Stimulated activated CD8-positive, alpha-beta memory T cell treated with anti-CD3 and anti-CD28 coated beads, Interleukin-12 subunit alpha, Interleukin-12 subunit beta, amount 100 ng/mL, for 4 hours (primary cell): ENCODE data around the gene CCDC27.
A peak's percentile ranks its signal among the peaks of the same experiment; 100 is the strongest.
"Not testable (repeated sequence)": the region's sequence is repeated elsewhere in the genome, so short reads cannot be mapped to it uniquely, and the experiment has no call there.

ENCODE experiments used
- DNase-seq: peaks from one replicate; pipeline ENCODE4 v3.0.0-alpha.2; 2020; ENCODE audit warnings: low read depth

The CCDC27 gene

DNA sequence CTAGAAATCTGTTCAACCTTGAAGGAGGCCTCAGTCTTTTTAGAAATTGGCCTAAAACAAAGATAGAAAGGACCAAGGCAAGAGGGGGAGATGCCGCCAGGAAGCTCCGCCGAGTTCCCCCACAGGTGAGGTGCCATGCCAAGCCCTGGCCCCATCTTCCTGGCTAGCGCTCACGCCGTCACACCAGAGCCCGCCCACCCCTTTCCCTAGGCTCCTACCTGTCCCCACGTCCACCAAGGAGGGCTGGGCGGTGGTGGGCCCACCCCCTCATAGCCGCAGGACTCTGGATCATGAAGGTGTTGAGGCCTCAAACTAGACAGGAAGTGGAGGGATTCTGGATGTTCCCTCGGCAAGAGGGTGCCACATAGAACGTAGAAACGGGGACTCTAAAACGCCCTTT lies 15.5 kb upstream of the CCDC27 start:
- DNase-seq = no peak

DNA sequence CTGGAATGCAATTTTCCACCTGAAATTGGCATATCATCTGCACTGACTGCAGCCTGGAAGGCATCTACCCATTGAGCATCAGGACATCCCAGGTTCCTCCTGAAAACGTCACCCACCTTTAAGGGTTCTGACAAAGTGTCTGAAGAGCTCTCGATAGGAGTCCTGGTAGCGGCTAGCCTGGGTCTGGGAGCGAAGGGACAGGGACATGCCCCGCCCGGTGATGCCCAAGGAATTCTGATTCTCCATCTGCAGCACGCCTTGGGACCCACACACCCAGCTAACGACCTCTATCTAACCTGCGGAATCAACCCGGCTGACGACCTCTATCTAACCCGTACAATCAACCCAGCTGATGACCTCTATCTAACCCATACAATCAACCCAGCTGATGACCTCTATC lies 13.3 kb upstream of the CCDC27 start:
- DNase-seq = no peak

DNA sequence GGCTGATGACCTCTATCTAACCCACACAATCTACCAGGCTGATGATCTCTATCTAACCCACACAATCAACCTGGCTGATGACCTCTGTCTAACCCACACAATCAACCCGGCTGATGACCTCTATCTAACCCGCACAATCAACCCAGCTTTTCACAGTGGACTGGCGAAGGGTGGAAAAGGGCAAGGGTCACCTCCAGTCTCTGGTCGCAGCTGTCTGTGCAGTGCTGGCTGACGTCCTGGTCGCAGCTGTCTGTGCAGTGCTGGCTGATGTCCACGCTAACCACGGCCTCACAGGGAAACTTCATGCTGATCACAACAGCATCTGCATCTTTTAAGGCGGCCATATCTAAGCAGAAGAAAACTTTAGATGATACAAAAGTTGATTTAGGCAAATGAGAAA lies 12.2 kb upstream of the CCDC27 start:
- no peak for DNase-seq

DNA sequence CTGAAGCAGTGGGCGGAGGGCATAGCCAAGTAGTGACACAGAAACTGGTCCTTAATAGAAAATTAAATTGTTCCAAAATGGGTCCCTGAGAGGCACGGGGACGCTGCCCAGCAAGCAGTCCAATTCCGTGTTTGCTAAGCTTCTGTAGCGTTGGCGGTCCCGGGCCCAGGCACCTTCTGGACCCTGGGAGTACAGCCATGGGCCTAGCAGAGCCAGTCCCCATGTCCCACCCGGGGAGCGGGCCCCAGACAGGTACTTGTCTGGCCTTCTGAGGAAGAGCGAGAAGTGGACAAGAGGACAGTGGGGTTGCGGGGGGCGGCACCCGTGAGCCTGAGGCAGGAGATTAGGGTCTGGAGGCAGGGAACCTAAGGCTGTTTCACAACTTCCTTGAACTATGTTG lies 11.5 kb upstream of the CCDC27 start:
- DNase-seq = no peak

DNA sequence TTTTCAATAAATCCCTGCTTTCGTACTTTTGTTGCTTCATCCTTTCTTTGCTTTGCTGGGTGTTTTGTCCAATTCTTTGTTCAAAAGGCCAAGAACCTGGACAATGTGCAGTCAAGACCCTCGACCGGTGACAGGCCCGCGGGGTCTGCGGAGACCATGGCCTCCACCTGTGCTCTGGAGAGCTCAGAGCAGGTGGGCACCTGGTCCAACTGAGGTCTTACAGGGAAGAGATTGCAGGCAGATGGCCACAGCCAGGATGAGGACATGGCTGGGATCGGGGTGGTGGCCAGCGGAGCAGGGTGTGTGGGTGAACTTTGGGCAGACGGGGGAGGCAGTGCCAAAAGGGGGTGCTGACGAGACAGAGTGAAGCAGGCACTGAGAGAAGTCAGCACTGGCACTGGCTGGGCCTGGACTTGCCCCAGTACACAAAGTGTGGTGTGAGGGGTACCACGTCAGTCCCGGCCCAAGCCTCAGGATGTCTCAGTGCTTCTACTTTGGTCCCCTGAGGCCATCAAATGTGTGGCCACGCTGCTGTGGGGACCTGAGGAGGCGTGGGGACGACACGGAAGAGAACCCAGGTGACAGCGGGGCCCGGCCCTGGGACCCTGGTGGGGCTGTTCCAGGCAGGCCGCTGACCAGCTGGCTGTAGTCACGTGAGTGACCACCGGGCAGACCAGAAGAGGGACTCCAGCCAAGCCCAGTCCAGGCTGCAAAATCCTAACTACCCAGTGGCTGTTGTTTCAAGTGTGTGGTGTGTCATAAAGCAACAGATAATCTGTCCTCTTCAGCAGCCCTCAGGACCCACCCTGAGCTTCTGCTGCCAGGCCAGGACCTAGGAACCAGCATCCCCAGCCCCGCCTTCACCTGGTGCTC lies 10.4 kb upstream of the CCDC27 start:
- DNase-seq = no peak

DNA sequence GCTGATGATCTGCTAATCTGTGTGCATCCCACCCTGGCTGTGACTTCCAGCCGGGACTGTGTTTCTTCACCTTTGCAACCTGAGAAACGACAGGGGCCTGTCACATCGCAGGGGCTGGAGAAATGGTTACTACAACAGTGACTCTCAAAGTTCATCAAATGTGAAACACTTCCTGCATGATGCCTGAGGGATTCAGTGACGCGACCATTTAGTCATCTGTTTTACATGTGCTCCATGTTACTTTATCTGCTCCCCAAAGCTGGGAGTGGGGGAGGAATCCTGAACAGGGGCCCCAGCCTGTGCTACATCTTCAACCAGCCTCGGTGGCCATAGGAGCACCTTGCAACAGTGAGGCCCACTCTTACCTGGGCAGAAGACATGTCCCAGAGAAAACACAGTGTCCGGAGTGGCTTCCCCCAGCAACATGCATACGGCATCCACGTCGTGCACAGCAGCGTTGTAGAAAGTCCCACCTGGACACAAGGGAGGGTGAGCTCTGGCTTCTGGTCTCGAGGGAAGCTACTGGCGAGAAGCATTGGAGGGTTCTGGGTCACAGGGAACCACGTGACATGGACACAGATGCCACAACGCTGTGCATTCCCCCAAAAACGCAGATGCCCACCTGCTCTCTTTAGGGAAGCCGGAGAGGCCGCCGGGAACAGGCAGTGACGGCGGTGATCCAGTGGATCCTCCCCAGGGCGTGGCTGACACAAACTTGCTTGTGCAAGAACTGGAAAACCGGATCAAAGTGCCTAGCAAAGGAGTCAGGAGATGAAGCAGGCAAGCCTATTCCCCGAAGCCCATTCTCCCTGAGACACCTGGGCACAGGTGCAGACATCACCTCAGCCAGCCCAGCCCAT lies 9.6 kb upstream of the CCDC27 start:
- no peak for DNase-seq

DNA sequence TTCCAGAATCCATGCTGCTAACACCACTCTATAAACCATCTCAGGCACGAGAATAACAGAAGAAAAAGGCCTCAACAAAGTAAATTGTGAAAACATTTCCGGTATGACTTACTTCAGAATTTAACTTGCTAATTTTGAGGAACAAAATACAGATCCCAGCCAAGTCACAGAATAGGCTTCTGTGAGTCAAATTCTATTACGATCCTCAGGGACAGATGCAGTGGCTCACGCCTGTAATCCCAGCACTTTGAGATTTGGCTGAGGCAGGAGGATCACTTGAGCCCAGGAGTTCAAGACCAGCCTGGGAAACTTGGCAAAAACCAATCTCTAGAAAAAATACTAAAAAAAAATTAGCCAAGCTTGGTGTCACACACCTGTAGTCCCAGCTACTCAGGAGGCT lies 8.8 kb upstream of the CCDC27 start:
- DNase-seq = no peak

DNA sequence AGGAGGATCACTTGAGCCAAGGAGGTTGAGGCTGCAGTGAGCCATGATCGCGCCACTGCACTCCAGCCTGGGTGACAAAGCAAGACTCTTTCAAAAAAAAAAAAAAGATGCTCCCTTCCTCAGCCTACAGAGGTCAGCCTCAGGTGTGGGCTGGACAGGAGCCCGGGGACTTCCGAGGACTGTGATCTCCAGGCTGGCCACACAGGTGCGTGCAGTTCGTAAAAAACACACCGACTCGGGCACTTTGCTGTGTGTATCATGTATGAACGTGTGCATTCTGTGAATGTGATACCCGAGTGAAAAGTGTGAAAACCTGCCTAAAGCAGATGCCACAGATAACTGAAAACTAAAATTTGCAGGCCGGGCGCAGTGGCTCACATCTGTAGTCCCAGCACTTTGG lies 8.4 kb upstream of the CCDC27 start:
- no peak for DNase-seq

DNA sequence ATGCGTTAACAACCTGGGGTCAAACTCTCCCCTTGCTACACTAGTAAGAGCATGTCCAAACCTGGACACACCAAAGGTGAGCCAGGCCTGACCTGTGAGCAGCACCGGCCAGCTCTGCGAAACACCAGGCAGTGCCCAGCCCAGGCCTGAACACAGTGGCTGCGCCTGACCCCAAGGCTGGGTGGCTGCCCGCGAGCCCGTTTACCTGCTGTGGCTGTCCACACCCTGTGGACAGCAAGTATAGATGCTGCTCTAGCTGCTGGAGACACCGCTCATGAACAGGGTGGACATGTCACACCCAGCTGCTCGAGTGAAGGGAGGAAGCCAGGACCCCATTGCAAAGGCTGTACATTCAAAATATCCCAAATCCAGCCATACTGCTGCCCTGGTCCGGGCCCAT lies 7.6 kb upstream of the CCDC27 start:
- DNase-seq = no peak

DNA sequence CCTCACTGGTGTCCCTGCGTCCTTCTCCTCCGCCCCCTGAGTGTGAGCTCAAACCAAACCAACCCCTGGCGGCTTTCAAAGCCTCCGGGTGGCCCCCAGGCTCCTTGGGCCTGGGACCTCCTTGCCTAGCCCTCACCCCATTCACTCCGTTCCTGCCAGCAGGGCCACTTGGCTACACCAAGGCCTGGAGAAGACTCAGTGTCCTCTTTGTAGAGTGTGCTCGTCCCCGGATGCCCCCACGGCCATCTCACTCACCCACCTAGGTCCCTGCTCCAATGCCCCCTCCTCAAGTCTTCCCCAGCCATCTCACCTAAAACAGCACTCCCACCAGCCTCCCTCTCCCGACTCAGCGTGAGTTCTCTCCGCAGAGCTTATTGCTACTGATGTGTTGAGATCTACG lies 7.2 kb upstream of the CCDC27 start:
- DNase-seq = no peak

DNA sequence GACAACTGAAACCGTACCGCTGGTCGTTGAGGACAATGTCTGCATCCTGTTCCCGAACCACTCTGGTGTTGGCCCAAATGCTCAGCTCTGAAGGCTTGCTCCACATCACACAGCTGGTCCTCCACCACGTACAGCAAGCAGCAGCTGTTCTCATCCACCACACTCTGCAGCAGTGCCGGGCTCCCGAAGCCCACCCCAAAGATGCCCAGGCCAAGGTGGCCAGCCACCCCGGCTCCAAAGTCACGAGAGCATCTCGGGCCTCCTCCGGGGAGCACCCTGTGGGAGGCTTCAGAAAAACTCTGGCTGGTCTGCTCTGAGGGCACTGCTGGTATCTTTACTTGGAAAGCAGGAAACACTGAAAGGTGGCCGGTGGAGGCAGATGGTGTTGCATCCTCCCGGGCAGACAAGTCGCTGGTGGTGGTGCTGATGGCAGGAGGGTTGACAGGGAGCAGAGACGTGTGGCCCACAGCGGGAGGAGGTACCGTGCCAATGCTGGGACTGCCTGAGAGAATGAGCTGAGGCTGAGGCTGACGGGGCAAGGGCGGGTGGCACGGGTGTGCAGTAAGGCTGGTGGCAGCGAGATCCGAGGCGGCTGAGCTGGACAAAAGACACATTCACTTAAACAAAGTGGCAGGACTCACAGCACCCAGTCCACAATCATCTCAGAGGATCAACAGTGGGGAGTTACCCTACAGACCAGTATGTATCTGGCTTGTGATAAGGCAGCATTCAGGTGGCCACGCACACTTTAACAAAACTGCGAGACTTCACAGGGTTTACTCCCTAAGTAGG lies 6.5 kb upstream of the CCDC27 start:
- DNase-seq = no peak

DNA sequence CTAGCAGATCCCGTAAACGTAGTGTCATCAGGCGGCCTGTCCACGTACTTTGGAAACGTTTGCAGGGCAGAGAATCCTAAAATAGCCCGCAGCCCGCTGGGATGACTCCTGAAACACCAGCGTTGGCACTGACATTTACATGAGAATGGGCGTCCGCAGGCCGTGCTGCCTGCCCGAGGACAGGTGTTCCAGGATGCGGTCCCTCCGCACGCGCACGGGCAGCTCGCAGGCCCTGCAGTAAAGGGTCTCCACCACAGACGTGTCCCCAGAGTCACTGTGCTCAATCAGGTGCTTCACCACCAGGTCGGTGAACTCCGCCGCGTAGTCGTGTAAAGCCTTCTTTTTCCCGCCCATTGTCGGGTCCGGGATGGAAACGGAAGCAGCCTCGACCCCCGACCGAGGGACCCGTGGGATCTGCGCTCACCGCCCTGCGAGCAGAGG lies 5.8 kb upstream of the CCDC27 start:
- DNase-seq = no peak

DNA sequence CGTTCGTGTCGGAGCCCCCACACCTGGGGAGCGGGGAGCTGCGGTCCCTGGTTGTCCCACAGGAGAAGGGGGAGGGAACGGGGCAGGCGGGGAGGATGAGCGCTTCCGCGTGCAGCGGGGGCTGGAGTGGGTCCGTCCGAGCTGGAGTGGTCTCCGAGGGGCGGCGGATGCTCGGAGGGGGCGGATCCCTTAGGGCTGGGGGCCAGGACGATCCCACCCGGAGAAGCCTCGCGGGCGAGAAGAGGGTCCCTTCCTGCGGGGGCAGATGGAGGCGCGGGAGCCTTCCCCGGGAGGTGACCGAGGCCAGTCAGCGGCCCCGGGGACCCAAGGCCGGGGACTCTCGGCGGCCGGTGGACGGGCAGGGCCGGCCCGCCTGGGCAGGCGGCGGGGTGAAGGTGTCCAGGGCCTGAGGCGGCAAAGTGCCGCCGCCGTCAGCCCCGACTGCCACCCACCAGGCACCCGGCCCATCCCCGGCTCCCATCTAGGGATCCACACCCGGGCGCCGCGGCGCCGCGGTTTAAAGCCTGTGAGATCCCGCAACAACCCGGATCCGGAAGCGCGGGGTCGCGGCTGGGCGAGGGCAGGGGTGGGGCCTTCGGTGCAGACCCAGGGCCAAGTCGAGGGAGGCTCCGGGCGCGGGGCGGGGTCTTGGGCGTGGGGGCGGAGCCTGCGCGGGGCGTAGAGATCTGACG lies 5.3 kb upstream of the CCDC27 start:
- peak; percentile 72 for DNase-seq

DNA sequence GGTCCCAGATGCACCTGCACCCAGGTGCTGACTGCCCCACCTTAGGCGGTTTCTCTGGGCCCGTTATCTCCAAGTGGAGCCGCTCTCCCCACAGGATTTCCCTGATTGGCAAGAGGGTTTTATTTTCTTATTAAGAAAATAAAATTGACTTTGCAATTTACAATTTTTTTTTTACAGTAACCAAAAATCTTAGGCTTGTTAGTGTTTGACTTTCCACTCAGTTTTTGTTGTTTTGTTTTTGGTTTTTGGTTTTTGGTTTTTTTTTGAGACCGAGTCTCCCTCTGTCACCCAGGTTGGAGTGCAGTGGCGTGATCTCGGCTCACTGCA lies 4.8 kb upstream of the CCDC27 start:
- no peak for DNase-seq

DNA sequence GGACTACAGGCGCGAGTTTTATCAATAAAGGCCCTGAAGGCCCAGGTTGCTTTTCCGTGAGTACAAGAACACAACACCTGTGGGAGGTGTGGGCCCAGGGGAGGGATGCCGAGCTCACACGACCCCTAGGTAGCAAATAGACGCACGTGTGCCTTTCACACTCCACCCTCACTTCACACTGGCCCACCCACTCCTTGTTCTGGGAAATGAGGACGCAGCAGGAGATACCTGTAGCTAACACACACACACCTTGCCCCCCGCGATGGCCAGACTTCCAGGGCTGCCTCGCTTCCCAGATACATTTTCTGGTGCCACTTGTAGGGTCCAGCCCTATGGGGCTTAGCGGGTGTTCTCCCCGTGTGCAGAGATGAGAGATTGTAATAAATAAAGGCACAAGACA lies 4.3 kb upstream of the CCDC27 start:
- DNase-seq = no peak

DNA sequence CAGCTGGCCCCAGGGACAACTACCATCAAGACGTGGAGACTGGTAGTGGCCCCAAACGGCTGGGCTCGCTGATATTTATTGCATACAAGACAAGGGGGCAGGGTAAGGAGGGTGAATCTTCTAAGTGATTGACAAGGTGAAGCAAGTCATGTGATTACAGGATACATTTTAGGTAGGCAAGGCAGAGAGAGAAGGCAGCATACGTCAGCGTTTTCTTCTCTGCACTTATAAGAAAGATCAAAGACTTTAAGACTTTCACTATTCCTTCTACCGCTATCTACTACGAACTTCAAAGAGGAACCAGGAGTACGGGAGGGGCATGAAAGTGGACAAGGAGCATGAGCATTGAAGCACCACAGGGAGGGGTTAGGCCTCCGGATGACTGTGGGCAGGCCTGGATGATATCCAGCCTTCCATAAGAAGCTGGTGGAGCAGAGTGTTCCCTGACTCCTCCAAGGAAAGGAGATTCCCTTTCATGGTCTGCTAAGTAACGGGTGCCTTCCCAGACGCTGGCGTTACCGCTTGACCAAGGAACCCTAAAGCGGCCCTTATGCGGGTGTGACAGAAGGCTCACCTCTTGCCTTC lies 3.8 kb upstream of the CCDC27 start:
- not testable (repeated sequence) for DNase-seq

DNA sequence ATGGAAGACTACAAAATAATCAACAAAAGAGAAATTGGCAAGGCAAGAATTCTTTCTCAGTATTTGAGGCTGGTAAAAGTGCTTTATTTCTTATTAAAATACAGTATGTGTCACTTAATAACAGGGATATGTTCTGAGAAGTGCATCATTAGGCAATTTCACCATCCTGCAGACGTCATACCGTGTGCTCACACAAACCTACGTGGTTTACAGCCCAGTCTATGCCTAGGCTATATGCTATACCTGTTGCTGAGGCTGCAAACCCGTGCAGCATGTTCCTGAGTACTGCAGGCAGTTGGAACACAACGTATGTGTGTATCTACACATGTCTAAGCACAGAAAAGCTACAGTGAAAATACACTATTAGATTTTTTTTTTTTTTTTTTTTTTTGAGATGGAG lies 2.7 kb upstream of the CCDC27 start:
- no peak for DNase-seq

DNA sequence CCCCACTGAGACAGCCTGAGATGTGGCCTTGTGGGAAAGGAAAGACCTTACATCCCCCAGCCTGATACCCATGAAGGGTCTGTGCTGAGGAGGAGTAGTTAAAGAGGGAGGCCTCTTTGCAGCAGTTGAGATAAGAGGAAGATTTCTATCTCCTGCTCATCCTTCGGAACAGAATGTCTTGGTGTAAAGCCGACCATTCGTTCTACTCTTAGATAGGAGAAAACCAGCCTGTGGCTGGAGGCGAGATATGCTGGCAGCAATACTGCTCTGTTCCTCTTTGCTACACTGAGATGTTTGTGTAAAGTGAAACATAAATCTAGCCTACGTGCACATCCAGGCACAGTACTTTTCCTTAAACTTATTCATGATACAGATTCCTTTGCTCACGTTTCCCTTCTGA lies 1.5 kb upstream of the CCDC27 start:
- no peak for DNase-seq

DNA sequence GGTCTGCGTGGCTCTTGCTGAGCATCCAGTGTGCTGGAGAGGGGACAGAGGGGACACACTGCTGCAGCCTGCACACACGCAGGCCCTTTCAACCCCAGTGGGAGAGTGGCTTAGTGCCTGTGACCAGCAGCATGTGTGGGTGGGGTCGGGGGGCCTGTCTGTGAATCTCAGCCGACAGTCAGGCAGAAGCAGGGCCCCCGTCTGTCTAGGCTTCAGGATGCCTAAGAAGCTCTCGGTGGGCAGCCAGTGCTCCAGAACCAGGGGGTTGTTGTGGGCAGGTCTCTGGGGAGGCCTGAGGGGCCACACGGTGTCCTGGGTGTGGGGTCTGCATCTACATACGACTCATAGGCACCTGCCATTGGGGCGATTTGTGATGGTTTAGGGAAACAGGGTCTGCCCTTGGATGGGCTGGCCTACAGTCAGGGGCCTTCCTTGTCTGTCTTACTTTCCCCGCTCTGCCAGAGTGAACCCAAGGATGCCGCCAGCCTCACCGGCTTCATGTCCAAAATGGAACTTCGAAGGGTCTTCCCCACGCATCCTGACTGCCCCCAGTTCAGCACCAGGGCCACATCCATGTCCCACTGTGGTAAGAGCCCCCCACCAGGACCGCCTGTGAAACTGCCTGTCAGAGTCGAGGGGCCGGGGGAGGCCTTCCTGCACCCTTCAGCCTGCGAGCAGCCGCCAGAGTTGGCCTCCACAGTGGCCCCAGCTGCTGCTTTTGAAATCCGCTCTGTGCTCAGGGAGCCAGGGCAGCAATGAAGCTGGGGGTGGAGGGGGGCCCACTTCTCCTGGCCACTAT lies 1.6 kb downstream of the CCDC27 start:
- DNase-seq = no peak

DNA sequence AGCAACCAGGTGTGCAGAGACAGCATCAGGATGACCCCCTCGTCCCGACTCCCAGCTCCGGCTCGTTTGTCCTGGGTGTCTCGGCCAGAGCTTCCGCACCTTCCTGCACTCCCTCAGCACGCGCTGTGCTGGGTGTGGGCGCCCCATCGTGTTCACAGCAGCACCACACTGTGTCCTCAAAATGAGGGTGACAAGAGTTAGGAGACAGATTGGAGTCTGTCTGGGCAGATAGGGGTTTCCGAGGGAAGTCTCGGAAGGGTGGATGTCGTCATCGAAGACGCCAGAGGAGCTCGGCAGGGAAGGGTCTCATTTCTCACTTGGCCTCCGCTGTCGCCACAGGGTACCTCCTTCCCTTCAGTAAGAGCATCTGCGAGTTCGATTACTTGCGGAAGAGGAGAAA lies 4.1 kb downstream of the CCDC27 start:
- no peak for DNase-seq

DNA sequence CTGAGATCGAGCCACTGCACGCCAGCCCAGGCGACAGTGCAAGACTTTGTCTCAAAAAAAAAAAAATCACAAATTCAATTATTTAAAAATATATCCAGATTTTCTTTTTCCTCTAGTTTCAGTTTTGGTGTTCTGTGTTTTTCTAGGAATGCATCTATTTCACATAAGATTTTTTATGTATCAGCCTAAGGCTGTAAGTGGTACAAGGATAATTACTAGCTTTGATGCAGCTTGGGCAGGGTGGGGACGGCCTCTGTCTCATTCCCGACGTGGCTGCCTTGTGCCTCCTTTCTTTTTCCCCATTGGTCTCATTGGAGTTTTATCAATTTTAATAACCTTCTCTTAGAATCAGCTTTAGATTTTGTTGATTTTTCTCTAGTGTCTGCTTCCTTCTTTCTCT lies 6.9 kb downstream of the CCDC27 start:
- DNase-seq = no peak
